GM06990 (cell line): ENCODE results near the gene THBS3.
A peak's percentile ranks its signal among the peaks of the same experiment; 100 is the strongest.
"Not testable (repeated sequence)": the region's sequence is repeated elsewhere in the genome, so short reads cannot be mapped to it uniquely, and the experiment has no call there.

Source experiments
- DNase-seq: peaks from one replicate; pipeline ENCODE4 v3.0.0-alpha.2; 2011; ENCODE audit not compliant: insufficient read length; ENCODE audit errors: extremely low read depth
- H3K27me3 ChIP-seq: replicated peaks from 2 replicates; pipeline ENCODE4 v1.6.0; 2011; ENCODE audit warnings: low read length; ENCODE audit not compliant: control insufficient read depth, insufficient read depth
- H3K36me3 ChIP-seq: 2 replicates; pipeline ENCODE4 v1.5.1; 2011; ENCODE audit warnings: low read length; ENCODE audit not compliant: control insufficient read depth, insufficient read depth
- H3K4me3 ChIP-seq: replicated peaks from 2 replicates; pipeline ENCODE4 v1.5.1; 2011; ENCODE audit warnings: low read depth, mild to moderate bottlenecking, control low read depth, low read length
- TF ChIP-seq, protein P1 (sequence below): IDR thresholded peaks from 2 replicates; pipeline ENCODE4 v1.5.1; 2011; ENCODE audit warnings: low read length, control low read depth, mild to moderate bottlenecking, inconsistent platforms; ENCODE audit not compliant: insufficient read depth, poor library complexity, severe bottlenecking

The THBS3 gene

DNA sequence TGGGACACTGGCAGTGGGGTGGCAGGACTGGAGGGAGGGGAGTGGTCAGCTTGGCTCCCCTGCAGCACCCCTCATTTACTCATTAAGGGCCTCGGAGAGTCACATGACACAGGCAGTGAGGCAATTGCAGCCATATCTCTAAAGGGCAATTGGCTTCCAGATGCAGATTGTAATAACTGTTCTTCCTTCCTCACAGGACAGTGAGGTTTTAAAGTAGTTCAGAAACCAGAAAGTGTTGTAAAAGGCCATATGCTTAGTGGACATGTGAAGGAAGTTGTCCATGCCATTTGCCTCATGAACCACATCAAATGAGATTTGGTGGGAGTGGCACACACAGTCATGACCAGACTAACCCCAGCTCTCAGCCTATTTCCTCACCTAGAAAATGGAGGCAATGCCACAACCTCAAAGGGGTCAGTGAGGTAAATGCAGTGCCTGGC, 11.9 kb upstream of the THBS3 start:
- Histone ChIP-seq H3K36me3 (no peaks in the 10 kb centered on the region; the same call in 1 of the 2 replicates), H3K4me3 (no peak overlapping the region), H3K27me3 (no peaks in the 10 kb centered on the region)
- TF ChIP-seq, protein P1, sequence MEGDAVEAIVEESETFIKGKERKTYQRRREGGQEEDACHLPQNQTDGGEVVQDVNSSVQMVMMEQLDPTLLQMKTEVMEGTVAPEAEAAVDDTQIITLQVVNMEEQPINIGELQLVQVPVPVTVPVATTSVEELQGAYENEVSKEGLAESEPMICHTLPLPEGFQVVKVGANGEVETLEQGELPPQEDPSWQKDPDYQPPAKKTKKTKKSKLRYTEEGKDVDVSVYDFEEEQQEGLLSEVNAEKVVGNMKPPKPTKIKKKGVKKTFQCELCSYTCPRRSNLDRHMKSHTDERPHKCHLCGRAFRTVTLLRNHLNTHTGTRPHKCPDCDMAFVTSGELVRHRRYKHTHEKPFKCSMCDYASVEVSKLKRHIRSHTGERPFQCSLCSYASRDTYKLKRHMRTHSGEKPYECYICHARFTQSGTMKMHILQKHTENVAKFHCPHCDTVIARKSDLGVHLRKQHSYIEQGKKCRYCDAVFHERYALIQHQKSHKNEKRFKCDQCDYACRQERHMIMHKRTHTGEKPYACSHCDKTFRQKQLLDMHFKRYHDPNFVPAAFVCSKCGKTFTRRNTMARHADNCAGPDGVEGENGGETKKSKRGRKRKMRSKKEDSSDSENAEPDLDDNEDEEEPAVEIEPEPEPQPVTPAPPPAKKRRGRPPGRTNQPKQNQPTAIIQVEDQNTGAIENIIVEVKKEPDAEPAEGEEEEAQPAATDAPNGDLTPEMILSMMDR, result no peak
- DNase-seq, result no peak

DNA sequence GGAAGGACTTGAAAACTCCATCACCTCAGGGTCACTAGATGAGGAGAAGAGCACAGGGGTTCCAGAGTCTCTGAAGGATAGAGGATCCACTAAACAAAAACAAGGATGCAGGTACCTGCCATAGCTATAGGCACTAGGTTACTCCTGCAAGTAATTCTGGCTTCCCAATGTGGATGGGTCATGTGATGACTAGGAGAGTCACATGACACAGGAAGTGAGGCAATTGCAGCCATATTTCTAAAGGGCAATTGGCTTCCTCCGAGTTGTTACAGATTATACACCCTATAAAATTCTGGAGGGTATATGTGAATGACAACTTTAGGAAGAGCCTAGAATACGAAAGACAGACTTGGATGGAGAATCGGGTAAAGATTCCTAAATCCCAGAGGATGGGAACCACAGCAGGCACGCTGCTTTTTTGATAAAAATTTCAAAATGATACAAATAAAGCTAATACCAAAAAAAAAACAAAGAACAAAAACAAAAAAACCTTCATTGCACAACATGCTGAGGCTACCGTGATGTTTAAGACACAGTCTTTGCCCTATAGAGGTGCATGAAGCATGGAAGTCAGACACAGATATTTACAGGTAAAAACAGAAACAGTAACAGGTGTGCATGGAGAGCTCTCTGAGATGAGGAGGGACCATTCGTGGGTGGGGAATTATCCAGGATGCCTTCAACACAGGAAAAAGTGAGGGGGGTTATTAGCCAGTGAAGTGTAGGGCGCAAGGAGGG, 11.3 kb upstream of the THBS3 start:
- H3K27me3 ChIP-seq, result no peaks in the 10 kb centered on the region
- TF ChIP-seq, protein P1, result no peak
- H3K36me3 ChIP-seq, result no peaks in the 10 kb centered on the region; the same call in 1 of the 2 replicates
- no peak overlapping the region for H3K4me3 ChIP-seq
- DNase-seq, result no peak

DNA sequence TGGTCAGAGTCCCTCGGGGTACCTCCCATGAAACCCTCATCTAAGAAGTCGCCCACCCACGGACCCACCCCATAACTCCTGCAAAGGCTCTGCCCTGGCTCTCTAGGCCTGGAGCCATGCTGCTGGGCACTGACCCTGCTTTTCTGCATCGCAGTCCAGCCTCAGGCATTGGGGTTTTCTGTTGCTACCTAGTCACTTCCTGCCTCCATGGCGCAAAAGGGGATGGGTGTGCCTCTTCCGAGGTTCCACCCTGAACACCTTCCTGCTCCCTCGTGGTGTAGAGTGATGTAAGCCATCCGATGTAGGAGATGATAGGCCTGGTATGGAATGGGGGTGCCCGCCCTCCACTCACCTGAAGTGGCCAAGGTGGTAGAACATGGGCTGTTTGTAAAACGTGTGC, 7.0 kb upstream of the THBS3 start:
- not testable (repeated sequence) for DNase-seq, H3K4me3 ChIP-seq, H3K36me3 ChIP-seq, H3K27me3 ChIP-seq

DNA sequence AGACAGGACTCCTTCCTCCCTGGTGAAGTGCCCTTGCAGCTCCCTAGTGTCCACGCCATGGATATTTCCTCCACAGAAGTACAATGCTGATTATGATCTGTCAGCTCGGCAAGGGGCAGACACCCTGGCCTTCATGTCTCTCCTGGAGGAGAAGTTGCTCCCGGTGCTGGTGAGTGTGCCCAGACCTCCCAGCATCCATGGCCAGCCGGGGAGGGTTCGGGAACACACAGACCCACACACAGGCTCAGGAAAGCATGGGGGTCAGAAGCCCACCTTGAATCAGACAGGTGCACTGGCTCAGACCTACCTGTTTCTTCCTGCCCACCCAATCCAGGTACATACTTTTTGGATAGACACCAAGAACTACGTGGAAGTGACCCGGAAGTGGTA, 4.3 kb upstream of the THBS3 start:
- not testable (repeated sequence) for H3K36me3 ChIP-seq

DNA sequence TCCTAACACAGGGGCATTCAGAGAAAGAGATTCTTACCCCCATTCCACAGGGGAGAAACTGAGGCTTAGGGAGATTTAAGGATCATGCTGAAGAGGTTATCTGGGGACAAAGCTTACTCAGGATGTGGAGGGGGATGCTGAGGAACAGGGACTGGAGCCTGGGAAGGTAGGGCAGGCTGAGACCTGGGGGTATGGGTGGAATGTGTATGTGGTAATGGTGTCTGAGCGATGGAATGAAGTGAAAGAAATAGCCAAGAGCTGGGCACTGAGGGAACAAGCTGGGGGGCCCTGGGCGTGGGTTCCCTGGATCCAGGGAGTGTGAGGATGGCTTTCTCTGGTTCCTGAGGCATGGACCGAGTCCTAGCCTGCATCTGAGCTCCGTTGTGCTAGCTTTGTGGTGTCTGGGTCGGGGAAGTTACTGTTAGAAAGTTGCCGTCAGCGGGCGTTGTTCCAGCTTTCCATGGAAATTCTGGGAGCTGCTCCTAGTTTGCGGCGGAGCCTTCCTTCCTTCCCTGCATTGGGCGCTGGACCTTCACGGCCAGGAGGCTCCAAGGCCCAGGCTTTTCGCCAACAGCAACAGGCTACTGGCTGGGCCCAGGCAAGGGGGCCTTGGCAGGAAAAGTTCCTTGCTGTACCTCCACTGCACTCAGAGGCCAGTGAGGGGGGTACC, 3.8 kb upstream of the THBS3 start:
- not testable (repeated sequence) for DNase-seq, H3K36me3 ChIP-seq, H3K4me3 ChIP-seq, H3K27me3 ChIP-seq

More for the DNA sequence above, 4.3 kb upstream of the THBS3 start:
- not testable (repeated sequence) for DNase-seq, H3K27me3 ChIP-seq, H3K4me3 ChIP-seq

DNA sequence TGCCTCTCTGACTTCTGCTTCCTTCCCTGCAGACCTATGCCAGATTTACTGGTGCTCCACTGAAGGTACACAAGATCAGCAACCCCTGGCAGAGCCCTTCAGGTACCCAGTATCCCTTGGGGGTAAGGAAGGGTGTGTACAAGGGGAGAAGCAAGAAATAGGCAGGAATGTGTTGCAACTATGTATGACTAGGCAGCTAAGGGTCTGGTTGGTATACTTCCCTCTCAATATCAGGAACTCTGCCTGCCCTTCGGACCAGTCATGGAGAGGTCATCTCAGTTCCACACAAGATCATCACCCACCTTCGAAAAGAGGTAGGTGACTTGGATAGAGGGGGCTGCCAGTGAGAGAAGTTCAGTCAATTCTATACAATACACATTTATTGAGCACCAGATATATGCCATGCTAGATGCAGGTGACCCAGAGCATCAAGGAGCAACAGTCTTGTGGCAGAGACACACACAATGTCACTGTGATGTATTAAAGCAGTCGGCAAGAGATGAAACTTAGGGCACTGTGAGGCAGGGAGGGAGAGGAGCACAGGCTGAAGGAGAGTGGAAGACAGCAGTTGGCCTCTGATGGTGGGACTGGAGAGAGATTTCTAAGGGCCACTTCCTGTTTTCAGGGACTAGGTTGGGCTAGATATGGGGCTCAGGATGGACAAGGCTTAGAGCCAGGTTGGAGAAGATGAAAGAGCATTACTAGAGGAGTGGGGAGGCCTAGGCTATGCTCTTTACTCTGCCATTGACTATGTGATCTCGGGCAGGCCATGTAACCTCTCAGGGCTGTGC, 2.8 kb upstream of the THBS3 start:
- H3K27me3 ChIP-seq, result no peaks in the 10 kb centered on the region
- DNase-seq, result no peak
- TF ChIP-seq, protein P1, result no peak
- H3K36me3 ChIP-seq, result peaks cover 2% of the 10 kb centered on the region; the same call in 1 of the 2 replicates
- H3K4me3 ChIP-seq, result no peak overlapping the region

DNA sequence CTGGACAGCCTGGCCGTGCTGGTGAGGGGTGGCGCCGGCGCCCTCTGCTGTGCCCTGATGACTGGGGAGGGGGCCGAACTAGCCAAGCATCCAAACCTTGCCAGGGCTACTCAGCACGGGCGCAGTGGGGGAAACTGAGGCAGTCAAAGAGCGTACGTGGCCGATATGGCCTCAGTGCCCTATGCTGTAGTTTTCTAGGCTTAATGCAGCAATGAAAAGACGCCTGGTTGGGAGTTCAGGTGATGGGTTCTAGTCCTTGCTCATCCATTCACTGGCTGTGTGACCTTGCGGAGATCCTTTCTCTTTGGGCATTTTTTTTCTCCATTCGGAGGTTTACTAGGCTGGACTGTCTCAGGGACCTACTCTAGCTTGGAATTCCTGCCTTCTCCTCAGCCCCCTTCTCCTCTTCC, 1.6 kb upstream of the THBS3 start:
- TF ChIP-seq, protein P1, result no peak
- peak overlapping the region; percentile 95 for H3K4me3 ChIP-seq
- DNase-seq, result no peak
- H3K36me3 ChIP-seq, result peaks cover 2% of the 10 kb centered on the region; the same call in 1 of the 2 replicates
- H3K27me3 ChIP-seq, result no peaks in the 10 kb centered on the region
